Effector CD4-positive, alpha-beta T cell (primary cell): ENCODE measurements around the gene SCG5.

Experiments used
- DNase-seq: peaks from one replicate; pipeline ENCODE4 v3.0.0-alpha.2; 2020

The SCG5 gene

GRCh38 chr15:32729700-32730395 lies 88.3 kb downstream of the SCG5 start:
- DNase-seq = no peak

DNA sequence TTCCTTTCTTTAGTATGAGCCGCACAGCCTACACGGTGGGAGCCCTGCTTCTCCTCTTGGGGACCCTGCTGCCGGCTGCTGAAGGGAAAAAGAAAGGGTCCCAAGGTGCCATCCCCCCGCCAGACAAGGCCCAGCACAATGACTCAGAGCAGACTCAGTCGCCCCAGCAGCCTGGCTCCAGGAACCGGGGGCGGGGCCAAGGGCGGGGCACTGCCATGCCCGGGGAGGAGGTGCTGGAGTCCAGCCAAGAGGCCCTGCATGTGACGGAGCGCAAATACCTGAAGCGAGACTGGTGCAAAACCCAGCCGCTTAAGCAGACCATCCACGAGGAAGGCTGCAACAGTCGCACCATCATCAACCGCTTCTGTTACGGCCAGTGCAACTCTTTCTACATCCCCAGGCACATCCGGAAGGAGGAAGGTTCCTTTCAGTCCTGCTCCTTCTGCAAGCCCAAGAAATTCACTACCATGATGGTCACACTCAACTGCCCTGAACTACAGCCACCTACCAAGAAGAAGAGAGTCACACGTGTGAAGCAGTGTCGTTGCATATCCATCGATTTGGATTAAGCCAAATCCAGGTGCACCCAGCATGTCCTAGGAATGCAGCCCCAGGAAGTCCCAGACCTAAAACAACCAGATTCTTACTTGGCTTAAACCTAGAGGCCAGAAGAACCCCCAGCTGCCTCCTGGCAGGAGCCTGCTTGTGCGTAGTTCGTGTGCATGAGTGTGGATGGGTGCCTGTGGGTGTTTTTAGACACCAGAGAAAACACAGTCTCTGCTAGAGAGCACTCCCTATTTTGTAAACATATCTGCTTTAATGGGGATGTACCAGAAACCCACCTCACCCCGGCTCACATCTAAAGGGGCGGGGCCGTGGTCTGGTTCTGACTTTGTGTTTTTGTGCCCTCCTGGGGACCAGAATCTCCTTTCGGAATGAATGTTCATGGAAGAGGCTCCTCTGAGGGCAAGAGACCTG lies 89.5 kb downstream of the SCG5 start:
- DNase-seq = no peak

DNA sequence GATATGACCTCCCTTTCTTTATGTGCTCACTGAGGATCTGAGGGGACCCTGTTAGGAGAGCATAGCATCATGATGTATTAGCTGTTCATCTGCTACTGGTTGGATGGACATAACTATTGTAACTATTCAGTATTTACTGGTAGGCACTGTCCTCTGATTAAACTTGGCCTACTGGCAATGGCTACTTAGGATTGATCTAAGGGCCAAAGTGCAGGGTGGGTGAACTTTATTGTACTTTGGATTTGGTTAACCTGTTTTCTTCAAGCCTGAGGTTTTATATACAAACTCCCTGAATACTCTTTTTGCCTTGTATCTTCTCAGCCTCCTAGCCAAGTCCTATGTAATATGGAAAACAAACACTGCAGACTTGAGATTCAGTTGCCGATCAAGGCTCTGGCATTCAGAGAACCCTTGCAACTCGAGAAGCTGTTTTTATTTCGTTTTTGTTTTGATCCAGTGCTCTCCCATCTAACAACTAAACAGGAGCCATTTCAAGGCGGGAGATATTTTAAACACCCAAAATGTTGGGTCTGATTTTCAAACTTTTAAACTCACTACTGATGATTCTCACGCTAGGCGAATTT lies 91.2 kb downstream of the SCG5 start:
- DNase-seq = no peak

- DNase-seq = no peak
Measured at GRCh38 chr15:32733281-32733680, 91.8 kb downstream of the SCG5 start.

DNA sequence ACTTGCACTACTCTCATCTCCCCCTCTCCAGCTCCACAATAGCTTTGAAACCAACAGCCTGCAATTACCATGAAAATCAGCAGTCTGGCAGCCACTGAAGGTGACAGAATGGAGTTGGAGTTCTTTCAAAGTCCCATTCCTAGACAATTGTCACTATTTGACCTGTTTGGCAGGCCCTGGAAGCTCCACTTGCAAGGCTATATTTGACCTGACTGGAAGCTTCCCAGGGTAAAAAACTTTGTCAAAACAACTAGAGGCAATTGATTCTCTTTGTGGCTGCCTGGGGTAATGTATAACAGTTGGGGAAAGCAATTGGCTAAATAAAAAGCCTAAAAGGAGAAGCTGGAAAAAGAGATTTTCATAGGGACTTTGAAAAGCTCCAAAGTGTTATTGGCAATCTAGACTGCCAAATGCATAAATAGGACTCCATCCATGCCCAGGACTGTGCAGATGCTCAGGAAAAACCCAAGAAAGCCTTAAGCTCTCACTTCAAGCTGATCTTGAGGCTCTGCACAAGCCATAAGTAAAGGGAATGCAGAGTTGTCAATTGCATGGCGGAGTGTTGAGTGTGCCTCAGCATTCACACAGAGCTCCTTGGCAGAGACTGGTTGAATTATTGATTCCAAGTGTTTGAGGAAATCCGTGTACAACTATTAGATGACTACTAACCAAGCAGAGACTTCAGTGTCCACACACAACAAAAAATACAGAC lies 94.6 kb downstream of the SCG5 start:
- no peak for DNase-seq

DNA sequence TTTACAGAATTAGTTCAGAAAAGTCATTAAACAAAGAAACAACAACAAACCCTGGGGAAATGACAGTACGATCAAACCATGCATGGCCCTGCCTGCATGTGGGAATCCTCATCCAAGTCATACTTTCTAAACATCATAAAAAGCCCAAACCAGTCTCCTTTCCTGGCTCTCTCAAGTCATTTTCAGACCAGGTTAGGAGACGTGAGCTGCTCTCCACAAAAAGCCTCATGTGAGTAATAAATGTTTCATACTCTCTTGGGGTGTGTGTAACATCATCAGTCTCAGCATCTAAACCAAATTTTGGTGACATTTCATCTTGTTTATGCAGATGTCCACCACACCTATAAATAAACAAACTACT lies 95.2 kb downstream of the SCG5 start:
- no peak for DNase-seq

DNA sequence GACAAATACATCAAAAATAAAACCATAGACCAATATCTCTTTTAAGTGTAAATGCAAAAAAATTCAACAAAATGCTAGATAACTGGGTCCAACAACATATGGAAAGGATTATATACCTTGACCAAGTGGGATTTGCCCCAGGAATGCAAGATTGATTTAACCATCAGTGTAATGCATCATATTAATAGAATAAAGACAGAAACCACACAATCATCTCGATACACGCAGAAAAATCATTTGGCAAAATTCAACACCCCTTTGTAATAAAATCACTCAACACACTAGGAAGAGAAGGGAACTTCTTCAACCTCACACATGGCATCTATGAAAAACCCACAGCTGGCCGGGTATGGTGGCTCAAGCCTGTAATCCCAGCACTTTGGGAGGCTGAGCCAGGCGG lies 95.8 kb downstream of the SCG5 start:
- DNase-seq = no peak

DNA sequence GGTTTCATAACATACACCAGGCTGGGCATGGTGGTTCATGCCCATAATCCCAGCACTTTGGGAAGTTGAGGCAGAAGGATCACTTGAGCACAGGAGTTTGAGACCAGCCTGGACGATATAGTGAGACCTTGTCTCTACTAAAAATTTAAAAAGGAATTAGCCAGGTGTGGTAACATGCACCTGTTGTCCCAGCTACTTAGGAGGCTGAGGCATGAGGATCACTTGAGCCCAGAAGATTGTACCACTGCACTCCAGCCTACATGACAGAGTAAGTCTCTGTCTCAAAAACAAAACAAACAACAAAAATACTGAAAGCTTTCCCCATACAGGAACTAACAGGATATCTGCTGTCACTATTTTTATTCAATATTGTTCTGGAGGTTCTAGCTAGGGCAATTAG lies 97.2 kb downstream of the SCG5 start:
- DNase-seq = no peak

GRCh38 chr15:32739522-32740063 lies 98.1 kb downstream of the SCG5 start:
- DNase-seq = no peak

DNA sequence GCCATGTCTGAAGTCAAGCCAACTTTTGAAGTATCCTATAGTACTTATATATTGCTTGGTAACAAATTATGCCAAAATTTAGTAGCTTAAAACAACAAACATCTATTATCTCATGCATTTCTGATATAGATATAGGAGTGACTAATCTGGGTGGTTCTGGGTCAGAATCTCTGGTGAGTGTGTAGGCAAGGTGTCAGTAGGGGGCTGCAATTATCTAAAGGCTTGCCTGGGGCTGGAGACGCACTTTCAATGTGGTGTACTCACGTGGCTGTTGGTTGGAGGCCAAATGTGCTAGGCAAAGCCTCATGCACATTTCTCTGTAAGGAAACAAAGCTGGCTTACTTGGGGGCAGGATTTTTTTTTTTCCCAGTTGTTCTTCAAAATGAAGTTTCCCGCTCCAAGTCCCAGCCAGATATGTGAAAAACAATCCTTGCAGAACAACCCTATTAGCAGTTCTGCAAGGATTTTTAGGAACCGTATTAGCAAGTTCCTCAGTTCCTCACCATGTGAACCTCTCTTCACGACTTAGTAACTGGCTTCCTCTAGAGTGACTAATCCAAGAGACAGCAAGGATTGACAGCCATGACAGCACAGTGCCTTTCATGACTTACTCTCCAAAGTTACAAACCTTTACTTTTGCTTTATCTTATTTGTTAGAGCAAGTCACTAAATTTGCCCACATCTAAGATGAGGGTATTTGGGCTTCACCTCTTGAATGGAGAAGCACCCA lies 102.1 kb downstream of the SCG5 start:
- no peak for DNase-seq

DNA sequence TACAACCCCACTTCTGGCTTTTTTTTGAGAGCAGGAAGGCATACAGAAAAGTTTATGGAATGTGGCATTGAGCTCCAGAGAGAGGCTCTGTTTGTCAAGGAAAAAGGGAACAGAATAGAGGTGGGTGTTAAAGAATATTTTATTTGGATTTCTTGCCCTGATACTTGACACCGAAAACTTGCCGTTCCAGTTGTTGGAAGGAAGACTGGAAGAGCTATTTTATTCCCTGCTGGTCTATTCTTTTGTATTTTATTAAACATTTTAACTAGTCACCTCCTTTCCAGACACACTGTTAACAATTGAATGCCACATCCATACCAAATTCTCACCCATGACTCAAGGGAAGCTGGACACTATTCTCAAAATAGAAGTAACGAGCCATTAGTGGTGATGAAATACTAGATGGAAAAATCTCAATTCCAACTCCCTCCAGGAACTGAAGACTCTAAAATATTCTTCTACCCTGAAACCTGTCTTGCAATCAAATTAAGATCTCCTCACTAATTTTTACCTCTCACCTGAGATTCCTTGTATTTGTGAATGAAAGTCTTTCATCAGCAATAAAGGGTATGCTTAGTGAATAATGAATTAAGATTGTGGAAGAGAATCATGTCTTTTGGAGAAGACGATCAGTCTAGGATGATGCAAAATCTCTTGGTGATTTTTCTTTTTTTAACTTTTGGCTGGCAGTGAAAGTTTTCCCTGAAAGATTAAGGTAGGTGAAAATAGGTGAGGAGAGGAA lies 104.8 kb downstream of the SCG5 start:
- DNase-seq = no peak
